Neural crest cell (in vitro differentiated cells): Measurements from ENCODE around the gene CYP26B1. TPM values are rescaled to one million over a fixed set of nuclear protein-coding genes. Genes with fewer than 3 reads are reported as not detected.

ENCODE experiments used
- DNase-seq: peaks from one replicate; pipeline ENCODE4 v3.0.0; 2021; ENCODE audit warnings: low read depth, mixed read lengths, low spot score
- H3K27ac Mint-ChIP-seq: one replicate; pipeline ENCODE4 v1.8.0; 2021; ENCODE audit warnings: mild to moderate bottlenecking, mixed read lengths; ENCODE audit not compliant: unreplicated experiment
- H3K27me3 Mint-ChIP-seq: 2 replicates; pipeline ENCODE4 v1.8.0; 2021; ENCODE audit warnings: low read depth, mild to moderate bottlenecking, mixed read lengths
- H3K36me3 Mint-ChIP-seq: 2 replicates; pipeline ENCODE4 v1.8.0; 2021; ENCODE audit warnings: low read depth, mild to moderate bottlenecking, mixed read lengths
- H3K4me1 Mint-ChIP-seq: 2 replicates; pipeline ENCODE4 v1.8.0; 2021; ENCODE audit warnings: mixed read lengths
- H3K4me3 Mint-ChIP-seq: one replicate; pipeline ENCODE4 v1.8.0; 2021; ENCODE audit warnings: mild to moderate bottlenecking, mixed read lengths
- H3K9me3 Mint-ChIP-seq: 2 replicates; pipeline ENCODE4 v1.8.0; 2021; ENCODE audit warnings: mixed read lengths
- total RNA-seq: library from RNA; stranded (reverse); gene quantifications from 2 replicates; pipeline ENCODE4 v1.2.1, GENCODE V29; 2021
- TF ChIP-seq, protein P1 (sequence below): fragments of 200-600 bp; sonication (generic); conservative IDR thresholded peaks from 2 replicates; pipeline ENCODE4 v1.5.0; 2021; ENCODE audit warnings: antibody characterized with exemption, mild to moderate bottlenecking

CYP26B1 gene
- total RNA-seq, 1 donor from 2014 or later, result 16.4 TPM

GRCh38 chr2:72126186-72127100, 21.2 kb downstream of the CYP26B1 start:
- Mint-ChIP-seq H3K9me3 (peaks cover 4% of the 10 kb centered on the region), H3K27me3 (peaks cover 57% of the 10 kb centered on the region), H3K27ac (no peak overlapping the region), H3K4me3 (no peak overlapping the region), H3K36me3 (no peaks in the 10 kb centered on the region), H3K4me1 (no peaks in the 10 kb centered on the region)
- TF ChIP-seq, protein P1, sequence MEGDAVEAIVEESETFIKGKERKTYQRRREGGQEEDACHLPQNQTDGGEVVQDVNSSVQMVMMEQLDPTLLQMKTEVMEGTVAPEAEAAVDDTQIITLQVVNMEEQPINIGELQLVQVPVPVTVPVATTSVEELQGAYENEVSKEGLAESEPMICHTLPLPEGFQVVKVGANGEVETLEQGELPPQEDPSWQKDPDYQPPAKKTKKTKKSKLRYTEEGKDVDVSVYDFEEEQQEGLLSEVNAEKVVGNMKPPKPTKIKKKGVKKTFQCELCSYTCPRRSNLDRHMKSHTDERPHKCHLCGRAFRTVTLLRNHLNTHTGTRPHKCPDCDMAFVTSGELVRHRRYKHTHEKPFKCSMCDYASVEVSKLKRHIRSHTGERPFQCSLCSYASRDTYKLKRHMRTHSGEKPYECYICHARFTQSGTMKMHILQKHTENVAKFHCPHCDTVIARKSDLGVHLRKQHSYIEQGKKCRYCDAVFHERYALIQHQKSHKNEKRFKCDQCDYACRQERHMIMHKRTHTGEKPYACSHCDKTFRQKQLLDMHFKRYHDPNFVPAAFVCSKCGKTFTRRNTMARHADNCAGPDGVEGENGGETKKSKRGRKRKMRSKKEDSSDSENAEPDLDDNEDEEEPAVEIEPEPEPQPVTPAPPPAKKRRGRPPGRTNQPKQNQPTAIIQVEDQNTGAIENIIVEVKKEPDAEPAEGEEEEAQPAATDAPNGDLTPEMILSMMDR, result no peak
- no peak for DNase-seq

GRCh38 chr2:72124376-72124775, 23.3 kb downstream of the CYP26B1 start:
- Mint-ChIP-seq H3K9me3 (peaks cover 4% of the 10 kb centered on the region), H3K4me1 (no peaks in the 10 kb centered on the region), H3K4me3 (no peak overlapping the region), H3K27me3 (peaks cover 41% of the 10 kb centered on the region), H3K36me3 (no peaks in the 10 kb centered on the region), H3K27ac (no peak overlapping the region)
- TF ChIP-seq, protein P1, result no peak
- DNase-seq, result no peak

- Mint-ChIP-seq H3K4me3 (no peak overlapping the region), H3K9me3 (peaks cover 4% of the 10 kb centered on the region), H3K27me3 (peaks cover 33% of the 10 kb centered on the region), H3K36me3 (no peaks in the 10 kb centered on the region), H3K27ac (no peak overlapping the region), H3K4me1 (peaks cover 3% of the 10 kb centered on the region)
- TF ChIP-seq, protein P1, result no peak
- DNase-seq, result no peak
Measured at GRCh38 chr2:72121153-72121552, 26.5 kb downstream of the CYP26B1 start.

DNA sequence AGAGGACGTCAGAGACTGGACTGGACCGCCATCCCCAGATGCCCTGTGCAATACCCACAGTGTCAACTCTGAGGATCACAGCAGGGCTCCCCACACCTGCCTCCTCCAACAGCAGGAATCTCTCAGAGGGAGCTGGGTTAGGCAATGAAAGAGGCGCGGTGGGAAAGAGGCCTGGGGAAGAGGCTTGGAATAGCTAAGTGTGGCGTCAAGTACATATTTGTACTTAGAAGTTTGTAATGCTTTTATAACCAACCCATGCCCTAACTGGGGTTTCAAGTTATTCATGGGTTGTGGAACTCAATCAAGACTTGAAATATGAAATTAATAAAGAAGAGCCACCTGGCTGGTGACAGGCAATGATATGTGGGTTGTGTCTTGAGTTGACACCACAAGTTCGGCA, 28.7 kb downstream of the CYP26B1 start:
- no peak for DNase-seq
- Mint-ChIP-seq H3K36me3 (no peaks in the 10 kb centered on the region), H3K4me1 (peaks cover 8% of the 10 kb centered on the region), H3K9me3 (peaks cover 4% of the 10 kb centered on the region), H3K4me3 (no peak overlapping the region), H3K27me3 (peaks cover 23% of the 10 kb centered on the region), H3K27ac (no peak overlapping the region)
- TF ChIP-seq, protein P1, result no peak

DNA sequence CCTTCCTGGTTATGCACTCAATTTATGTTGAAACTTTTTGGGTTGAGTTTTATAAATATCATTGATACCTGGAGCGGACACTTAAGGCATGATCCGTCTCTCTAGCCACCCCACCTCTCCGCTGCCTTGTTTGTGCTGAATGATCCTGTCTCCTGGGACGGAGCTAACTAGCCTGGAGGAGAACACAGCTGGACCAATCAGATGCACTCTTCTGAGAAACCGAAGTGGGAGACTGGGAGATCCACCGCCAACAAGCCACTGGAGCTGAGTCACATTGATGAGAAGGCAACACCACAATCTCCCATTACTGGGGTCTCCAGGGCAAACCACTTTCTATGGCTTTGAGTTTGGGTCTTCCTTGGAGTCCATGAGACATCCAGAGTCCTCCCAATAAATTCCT, 29.3 kb downstream of the CYP26B1 start:
- Mint-ChIP-seq H3K9me3 (peaks cover 4% of the 10 kb centered on the region), H3K4me1 (peaks cover 8% of the 10 kb centered on the region), H3K4me3 (no peak overlapping the region), H3K36me3 (no peaks in the 10 kb centered on the region), H3K27me3 (peaks cover 18% of the 10 kb centered on the region), H3K27ac (no peak overlapping the region)
- TF ChIP-seq, protein P1, result no peak
- no peak for DNase-seq
